Stimulated activated CD4-positive, alpha-beta T cell treated with anti-CD3 and anti-CD28 coated beads, Interleukin-1b, Interleukin-23, amount 100 ng/mL, for 1 hour (primary cell): ENCODE measurements around the gene RAB2B.
"Not testable (repeated sequence)": the region's sequence is repeated elsewhere in the genome, so short reads cannot be mapped to it uniquely, and the experiment has no call there.

Experiments
- DNase-seq, 2 donors: peaks; one replicate each; pipeline ENCODE4 v3.0.0-alpha.2; 2020; ENCODE audit warnings: low read depth in 2 of 2

RAB2B gene

GRCh38 chr14:21494902-21495762, 18.4 kb upstream of the RAB2B start:
- no peak for DNase-seq

DNA sequence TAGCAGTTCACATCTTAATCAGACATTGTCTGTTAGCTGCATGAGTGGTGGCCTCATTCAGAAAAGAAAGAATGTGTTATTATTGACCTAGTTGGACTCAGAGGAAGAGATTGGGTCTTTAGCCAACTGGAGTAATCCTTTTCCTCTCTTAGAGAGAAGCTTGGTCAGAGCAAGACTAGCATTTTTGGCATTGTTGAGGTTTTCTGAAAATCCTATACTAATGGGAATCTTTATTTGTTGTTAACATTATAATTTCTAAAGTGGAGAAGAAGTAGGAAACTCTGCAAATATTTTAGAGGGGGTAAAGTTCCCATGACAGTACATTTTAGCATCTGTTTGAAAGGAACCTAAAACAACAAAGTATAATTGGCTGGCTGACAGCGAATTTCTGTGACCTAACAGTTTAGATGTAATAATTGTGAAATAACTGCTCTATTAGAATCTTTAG, 9.9 kb upstream of the RAB2B start:
- no peak for DNase-seq

GRCh38 chr14:21476523-21476924, 235 bp downstream of the RAB2B start:
- DNase-seq = peak; percentile 48 to 75

DNA sequence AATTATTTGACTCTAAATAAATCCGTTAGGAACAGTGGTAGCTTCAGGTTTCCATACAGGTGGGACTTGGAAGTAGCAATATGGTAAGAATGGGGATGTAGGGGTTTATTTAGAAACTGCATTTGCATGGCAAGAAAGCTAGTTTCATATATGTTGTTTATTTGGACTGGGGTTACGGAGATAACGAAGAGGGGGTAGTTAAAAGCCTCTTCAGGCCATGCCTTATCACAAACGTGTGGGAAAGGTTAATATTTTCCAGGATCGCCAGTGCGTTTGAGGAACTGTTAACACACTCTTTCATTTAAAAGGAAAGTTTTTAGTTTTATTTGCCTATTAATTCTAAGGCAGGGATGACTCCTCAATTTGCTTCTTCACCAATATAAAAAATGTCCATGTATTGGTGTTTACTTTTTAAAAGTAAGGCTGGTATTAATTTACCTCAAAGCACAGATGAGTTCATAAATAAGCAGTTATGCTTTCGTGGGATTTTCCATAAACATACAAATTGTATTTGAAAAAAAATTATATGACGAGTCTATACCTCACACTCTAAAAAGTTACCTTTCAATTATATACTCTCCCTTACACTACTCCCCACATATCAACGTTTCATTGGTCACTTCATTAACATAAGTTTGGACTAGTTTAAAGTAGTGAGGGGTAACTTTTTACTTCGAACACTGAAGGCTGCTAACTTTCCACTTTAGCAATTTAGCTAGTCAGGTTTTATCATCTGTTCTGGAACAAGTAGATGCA, 814 bp downstream of the RAB2B start:
- DNase-seq = no peak

GRCh38 chr14:21467616-21468015, 9.1 kb downstream of the RAB2B start:
- DNase-seq = no peak

DNA sequence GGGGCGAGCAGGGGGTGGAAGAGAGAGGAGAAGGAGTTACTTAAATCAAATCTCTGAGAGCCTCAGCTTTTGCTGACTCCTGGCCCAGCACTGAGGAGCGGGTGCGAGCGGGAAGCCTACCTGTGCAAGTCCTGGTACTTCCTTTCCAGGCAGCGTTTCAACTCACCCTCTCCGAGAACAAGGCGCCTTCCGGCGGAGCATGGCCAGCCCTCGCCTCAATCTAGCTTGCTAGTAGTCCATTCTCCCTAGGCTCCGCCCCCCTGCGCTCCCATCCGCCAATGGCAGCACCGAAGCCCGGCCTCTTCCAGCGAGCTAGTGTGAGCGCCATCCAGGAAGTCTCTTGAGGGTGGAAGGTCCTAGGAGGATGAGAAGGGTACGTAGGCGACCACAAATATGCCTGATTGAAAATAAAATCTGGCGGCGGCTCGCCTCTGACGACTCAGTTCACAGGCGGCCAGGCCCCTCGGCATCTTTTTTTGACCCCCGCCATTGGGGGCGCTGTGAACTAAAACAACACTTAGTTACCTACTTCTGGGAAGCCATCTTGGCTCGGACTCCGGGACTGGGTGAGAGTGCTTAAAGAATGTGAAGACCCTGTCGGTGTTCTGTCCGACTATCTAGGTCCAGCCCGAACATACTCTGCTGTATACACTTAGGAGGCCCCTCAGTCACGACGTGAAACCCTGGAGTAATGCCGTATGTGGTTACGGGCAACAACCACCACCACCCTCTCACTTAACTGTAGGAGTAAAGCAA, 20.7 kb downstream of the RAB2B start, which contains the start of gene CHD8:
CHD8 (minus strand) TSS at position 212 of the 756 bp plus-strand sequence. CDS start 24,480 bp downstream, outside the sequence.
- DNase-seq = peak; percentile 94 to 99

GRCh38 chr14:21455592-21455911, 21.2 kb downstream of the RAB2B start:
- DNase-seq = no peak

GRCh38 chr14:21454843-21455544, 21.8 kb downstream of the RAB2B start:
- DNase-seq = no peak

- DNase-seq = no peak
Observed at GRCh38 chr14:21449899-21450216, 26.9 kb downstream of the RAB2B start.

GRCh38 chr14:21442657-21443056, 34.1 kb downstream of the RAB2B start:
- DNase-seq = not testable (repeated sequence)

GRCh38 chr14:21440859-21441258, 35.9 kb downstream of the RAB2B start:
- no peak for DNase-seq

DNA sequence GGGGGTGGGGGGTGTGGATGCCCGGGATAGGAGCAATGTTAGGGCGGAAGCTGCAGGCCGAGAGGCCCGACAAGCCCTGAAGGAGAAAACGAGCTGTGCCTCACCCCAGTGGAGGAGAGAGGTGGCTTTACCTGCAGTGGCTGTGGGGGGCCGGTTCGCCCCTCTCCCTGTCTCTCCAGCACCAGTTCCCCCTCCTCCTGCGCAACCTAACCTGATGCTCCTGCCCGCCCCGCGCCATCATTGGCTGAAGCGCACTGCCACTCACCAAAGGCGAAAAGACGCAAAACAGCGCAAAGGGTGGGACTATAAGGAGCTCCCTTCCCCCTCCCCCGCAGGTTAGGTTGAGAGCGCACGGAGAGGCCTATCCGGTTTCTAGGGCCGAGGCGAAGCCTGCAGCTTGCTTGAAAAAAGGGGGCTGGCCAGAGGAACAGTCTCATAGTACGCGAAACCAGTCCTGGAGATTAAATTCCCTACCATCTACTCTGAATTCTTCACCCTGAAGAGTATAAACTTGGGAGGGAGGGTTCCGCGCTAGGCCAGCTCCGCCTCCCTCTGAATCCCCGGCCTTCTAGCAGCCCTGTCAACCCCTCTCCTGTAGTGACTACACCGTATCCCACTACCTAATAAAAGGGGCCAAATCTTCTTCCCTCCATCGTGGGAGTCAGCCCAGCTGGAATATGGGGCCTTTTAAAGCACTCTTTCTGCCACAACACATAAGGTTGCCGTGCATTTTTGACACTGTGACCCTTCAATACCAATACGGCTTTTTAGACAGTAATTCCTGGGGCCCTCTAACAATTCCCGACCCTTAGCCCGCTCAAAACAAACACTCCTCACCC, 39.5 kb downstream of the RAB2B start:
- peak; percentile 96 to 99 for DNase-seq

DNA sequence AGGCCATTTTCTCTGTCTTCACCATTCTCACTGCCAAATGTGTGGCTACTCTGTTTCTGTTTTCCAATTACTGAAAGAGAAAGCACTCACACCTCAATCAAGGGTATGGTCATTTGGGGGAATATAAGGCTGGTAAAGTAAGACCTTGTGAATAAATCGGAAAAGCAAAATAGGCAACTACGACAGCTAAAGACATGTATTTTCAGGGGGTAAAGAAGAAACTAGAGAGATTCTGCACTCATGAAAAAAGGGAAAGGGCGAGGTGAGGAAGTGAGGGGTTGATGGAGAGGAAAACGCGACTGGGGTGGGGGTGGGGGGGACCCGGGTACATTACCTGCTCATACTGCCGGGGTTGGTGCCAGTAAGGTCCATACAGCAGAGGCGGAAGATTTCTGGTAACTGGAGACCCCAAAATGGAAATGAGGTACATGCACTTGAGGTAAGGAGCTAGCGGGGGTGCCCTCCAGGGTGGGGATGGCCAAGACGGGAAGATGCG, 40.1 kb downstream of the RAB2B start:
- no peak for DNase-seq

GRCh38 chr14:21431126-21431525, 45.6 kb downstream of the RAB2B start:
- DNase-seq = no peak

DNA sequence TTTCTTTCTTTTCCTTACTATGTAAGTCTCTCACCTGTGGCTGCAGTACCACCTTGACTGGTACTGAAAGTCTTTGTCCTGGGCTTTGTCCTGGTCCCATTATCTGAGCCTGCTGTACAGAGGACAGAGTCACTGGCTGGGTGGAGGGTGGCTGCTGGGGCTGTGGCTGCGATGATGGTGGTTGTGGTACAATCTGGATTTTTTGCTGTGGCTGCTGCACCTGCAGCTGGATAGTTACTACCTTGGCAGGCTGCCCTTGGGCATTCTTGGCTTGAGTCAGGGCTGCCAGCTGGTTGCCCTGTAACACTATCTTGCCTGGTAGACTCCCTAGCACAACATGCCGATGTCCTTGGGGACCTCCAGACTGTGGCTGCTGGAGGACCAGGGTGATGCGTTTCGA, 47.8 kb downstream of the RAB2B start:
- no peak for DNase-seq

DNA sequence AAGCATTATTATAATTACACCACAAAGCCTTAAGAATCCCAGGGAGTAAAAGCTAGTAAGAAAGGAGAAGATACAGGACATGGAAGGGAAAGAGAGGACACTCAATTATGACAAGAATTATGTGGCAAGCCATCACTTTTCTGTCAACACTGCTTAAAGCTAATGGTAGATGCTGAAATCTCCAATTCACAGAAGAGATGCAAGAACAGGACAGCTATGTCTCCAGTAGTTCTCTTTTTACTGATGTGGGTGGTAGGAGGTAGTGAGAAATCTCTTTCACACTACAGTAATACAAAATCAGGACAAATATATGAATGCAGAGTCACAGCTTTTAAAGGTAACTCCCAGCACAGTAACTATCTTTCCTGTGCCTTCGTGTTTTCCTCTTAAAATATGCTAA, 50.1 kb downstream of the RAB2B start:
- no peak for DNase-seq

DNA sequence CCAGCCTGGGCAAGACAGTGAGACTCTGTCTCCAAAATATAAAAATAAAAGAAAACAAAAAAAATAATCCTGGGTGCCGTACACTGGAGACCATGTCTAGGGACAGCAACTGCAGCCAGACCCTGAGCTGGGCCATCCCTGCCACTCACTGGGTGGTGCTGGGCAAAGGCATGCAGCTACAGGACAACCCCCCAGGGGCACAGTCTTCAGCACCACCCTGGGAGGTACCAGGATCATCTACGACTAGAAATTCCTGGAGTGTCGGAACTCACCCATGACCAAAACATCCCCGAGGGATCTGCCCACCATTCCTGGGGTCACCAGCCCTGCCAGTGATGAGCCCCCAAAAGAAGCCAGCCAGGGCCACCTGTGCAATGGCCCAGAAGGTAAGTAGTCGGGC, 57.2 kb downstream of the RAB2B start:
- no peak for DNase-seq

DNA sequence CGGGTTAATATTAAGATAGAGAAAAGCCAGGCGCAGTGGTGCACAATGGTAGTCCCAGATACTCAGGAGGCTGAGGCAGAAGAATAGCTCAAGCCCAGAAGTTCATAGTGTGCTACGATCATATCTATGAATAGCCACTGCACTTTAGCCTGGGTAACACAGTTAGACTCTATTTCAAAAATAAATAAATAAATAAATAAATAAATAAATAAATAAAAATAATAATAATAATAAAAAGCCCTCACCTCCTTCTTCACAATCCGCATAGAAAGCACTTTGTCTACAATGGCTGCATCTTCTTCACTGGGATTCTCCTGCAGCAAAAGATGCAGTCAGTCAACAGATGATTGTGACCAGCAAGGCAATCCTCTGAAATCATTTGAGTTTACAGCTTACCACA, 61.4 kb downstream of the RAB2B start:
- DNase-seq = no peak

DNA sequence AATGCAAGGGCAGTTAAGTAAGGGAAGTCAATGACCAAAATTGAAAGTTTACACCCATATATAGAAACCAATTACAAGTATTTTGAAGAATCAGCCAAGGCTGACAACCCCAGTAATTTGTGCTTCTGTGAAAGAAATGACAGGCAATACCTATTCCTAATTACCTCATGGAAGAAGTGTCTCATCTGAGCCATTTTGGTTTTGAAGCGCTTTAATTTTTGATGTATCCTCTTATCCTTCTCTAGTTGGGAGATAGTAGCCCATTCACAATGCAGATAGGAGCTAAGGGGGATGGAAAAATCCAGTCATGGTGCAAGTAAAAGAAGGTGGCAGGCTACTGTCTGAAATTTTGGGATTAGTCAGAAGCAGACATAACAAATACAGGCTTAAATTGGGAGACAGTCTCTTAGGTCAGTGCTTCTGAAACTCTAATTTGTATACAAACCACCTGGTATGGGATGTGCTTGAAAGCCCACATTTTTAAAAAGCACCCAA, 62.6 kb downstream of the RAB2B start:
- DNase-seq = no peak
